GM12878 (cell line): ENCODE data around the gene PRKACG. TPM values are rescaled to one million over a fixed set of nuclear protein-coding genes. Genes with fewer than 3 reads are reported as not detected.
A peak's percentile ranks its signal among the peaks of the same experiment; 100 is the strongest.

ENCODE experiments used
- ATAC-seq: fragments of 200-7000 bp; cut with Tn5 transposase; 3 replicates; pipeline ENCODE4 v1.9.1; 2020; ENCODE audit warnings: mild to moderate bottlenecking, moderate library complexity
- BruUV-seq: library from RNA; stranded (reverse); fragments of 400-500 nt; replicated peaks from 2 replicates; lab custom pipeline; 2021; lab: Mats Ljungman, UMichigan
- CTCF ChIA-PET: fragments of 300-600 bp; sonication (Branson Sonifier 250); formaldehyde crosslinking; extraction: SDS; loops from one replicate; lab custom pipeline; 2021; ENCODE audit warnings: inconsistent platforms; lab: Yijun Ruan, JAX
- POLR2A ChIA-PET: fragments of 350-600 bp; formaldehyde crosslinking; extraction: SDS; loops from one replicate; lab custom pipeline; 2021; ENCODE audit warnings: inconsistent platforms; lab: Charles Lee
- RAD21 ChIA-PET: fragments of 300-600 bp; sonication (Branson Sonifier 250); formaldehyde crosslinking; loops from one replicate; lab custom pipeline; 2023; ENCODE audit warnings: antibody characterized with exemption; ENCODE audit not compliant: unreplicated experiment; lab: Charles Lee
- SMC1A ChIA-PET: fragments of 300-600 bp; sonication (Branson Sonifier 250); formaldehyde crosslinking; loops from one replicate; lab custom pipeline; 2023; ENCODE audit not compliant: unreplicated experiment, uncharacterized antibody; lab: Charles Lee
- DNase-seq: peaks from one replicate; pipeline ENCODE4 v3.0.0-alpha.2; 2011; ENCODE audit warnings: low read depth, low spot score
- FAIRE-seq: peaks from 3 replicates; lab custom pipeline; 2011; peaks lifted over from hg19 to GRCh38; lab: Jason Lieb, UNC
- H2AFZ ChIP-seq: 2 replicates; pipeline ENCODE4 v1.6.0; 2011; ENCODE audit warnings: low read depth, low read length, control low read depth; ENCODE audit not compliant: control insufficient read depth
- H3K27ac ChIP-seq: 2 replicates; pipeline ENCODE4 v1.5.1; 2011; ENCODE audit warnings: control low read depth; ENCODE audit not compliant: control insufficient read depth, insufficient read depth
- H3K27me3 ChIP-seq, 2 experiments: replicated peaks in 1 of 2; 2 replicates each; pipeline versions ENCODE4 v1.6.0 to v1.6.1; 2011; ENCODE audit warnings: low read length in 1 of 2; ENCODE audit not compliant: control insufficient read depth in 2 of 2, insufficient read depth in 2 of 2
- H3K36me3 ChIP-seq, 2 experiments: 2 replicates each; pipeline ENCODE4 v1.5.1; 2011; ENCODE audit warnings: low read length in 1 of 2; ENCODE audit not compliant: control insufficient read depth in 2 of 2, insufficient read depth in 2 of 2
- H3K4me1 ChIP-seq: 2 replicates; pipeline ENCODE4 v1.6.1; 2011; ENCODE audit warnings: mild to moderate bottlenecking, low read length, moderate library complexity, mixed read lengths; ENCODE audit not compliant: control insufficient read depth, insufficient read depth
- H3K4me2 ChIP-seq: 2 replicates; pipeline ENCODE4 v1.6.0; 2011; ENCODE audit warnings: control low read depth; ENCODE audit not compliant: control insufficient read depth, insufficient read depth
- H3K4me3 ChIP-seq: fragments of 200-600 bp; sonication (generic); 2 replicates; pipeline ENCODE4 v1.5.1; 2016
- H3K79me2 ChIP-seq: 2 replicates; pipeline ENCODE4 v1.6.0; 2011; ENCODE audit warnings: low read length; ENCODE audit not compliant: control insufficient read depth, insufficient read depth
- H3K9ac ChIP-seq: 2 replicates; pipeline ENCODE4 v1.8.0; 2011; ENCODE audit warnings: low read length, control low read depth, mixed read lengths; ENCODE audit not compliant: control insufficient read depth, insufficient read depth
- H3K9me3 ChIP-seq: replicated peaks from 3 replicates; pipeline ENCODE4 v1.5.1; 2011; ENCODE audit warnings: mild to moderate bottlenecking, low read length; ENCODE audit not compliant: control insufficient read depth, insufficient read depth
- H4K20me1 ChIP-seq: 2 replicates; pipeline ENCODE4 v1.6.0; 2011; ENCODE audit not compliant: control insufficient read depth, insufficient read depth
- CHD4 ChIP-seq: fragments of 200-600 bp; sonication (generic); IDR thresholded peaks from 2 replicates; pipeline ENCODE4 v1.6.1; 2016; ENCODE audit warnings: mild to moderate bottlenecking
- EED ChIP-seq: sonication (generic); IDR thresholded peaks from 2 replicates; pipeline ENCODE4 v1.6.1; 2016; ENCODE audit warnings: antibody characterized with exemption, low read depth
- NFYA ChIP-seq: IDR thresholded peaks from 2 replicates; pipeline ENCODE4 v1.6.1; 2011; ENCODE audit warnings: low read depth, mild to moderate bottlenecking, low read length, improper control_type of control experiment, borderline replicate concordance
- POLR2AphosphoS5 ChIP-seq: IDR thresholded peaks from 2 replicates; pipeline ENCODE4 v1.6.1; 2011; ENCODE audit warnings: mild to moderate bottlenecking, low read length, inconsistent platforms
- POU2F2 ChIP-seq: IDR thresholded peaks from 3 replicates; pipeline ENCODE4 v1.6.1; 2011; ENCODE audit warnings: low read depth, mild to moderate bottlenecking, low read length, borderline replicate concordance
- RUNX3 ChIP-seq: IDR thresholded peaks from 2 replicates; pipeline ENCODE4 v1.6.1; 2012; ENCODE audit warnings: low read length, inconsistent platforms
- TCF12 ChIP-seq: IDR thresholded peaks from 2 replicates; pipeline ENCODE4 v1.6.1; 2011; ENCODE audit warnings: low read depth, mild to moderate bottlenecking, low read length
- WGBS: methylation state at CpG from one replicate; pipeline ENCODE4 v1.1.6; 2016; ENCODE audit warnings: low lambda C conversion rate; ENCODE audit not compliant: insufficient replicate concordance, insufficient coverage; ENCODE audit errors: missing lambda C conversion rate; 5-methylcytosine and 5-hydroxymethylcytosine counted together
- in situ Hi-C: fragments of 300-500 bp; cut with MboI; formaldehyde crosslinking; loops from 9 replicates; pipeline ENCODE4 v1.14.3; 2018; ENCODE audit warnings: mixed read lengths
- intact Hi-C: fragments of 100-400 bp; cut with micrococcal nuclease; formaldehyde crosslinking; loops from one replicate; pipeline ENCODE4 v1.14.2; 2022; ENCODE audit not compliant: unreplicated experiment
- polyA plus RNA-seq, 11 experiments: library from polyadenylated mRNA; depleted of rRNA in 4 of 11; unstranded in 6 of 11; stranded (reverse) in 5 of 11; fragments of >200 nt; fragmentation: Nextera tagmentation in 4 of 11; fragmentation: Illumina TruSeq in 1 of 11; extraction: Ambion mirVana in 4 of 11; extraction: Trizol in 1 of 11; gene quantifications; 1 replicate in 1 of 11; 2 replicates in 10 of 11; pipeline versions ENCODE4 v1.2.1 to v1.2.3, GENCODE V29; 2011 to 2016; ENCODE audit warnings: inconsistent platforms in 2 of 11, missing spikeins in 2 of 11, low read depth in 1 of 11
- total RNA-seq, 4 experiments: library from RNA; depleted of rRNA in 3 of 4; stranded (reverse); fragments of >200 nt in 3 of 4; fragmentation: Illumina TruSeq in 1 of 4; extraction: Trizol in 1 of 4; gene quantifications; 2 replicates each; pipeline versions ENCODE4 v1.2.1 to v1.2.3, GENCODE V29; 2013 to 2021
- TF ChIP-seq, protein P1 (sequence below): fragments of 450-650 bp; IDR thresholded peaks from 2 replicates; pipeline ENCODE4 v1.6.1; 2017; ENCODE audit warnings: antibody characterized with exemption, mild to moderate bottlenecking, moderate library complexity
- TF ChIP-seq, protein P2 (sequence below): fragments of 150-350 bp; IDR thresholded peaks from 2 replicates; pipeline ENCODE4 v1.6.1; 2014; ENCODE audit warnings: mild to moderate bottlenecking, low read depth, low read length

PRKACG gene
- total and polyA plus RNA-seq, 10 of the 15 experiments (the other 5 are each of a cell fraction or from before 2014, with no cell fraction given): not detected

DNA sequence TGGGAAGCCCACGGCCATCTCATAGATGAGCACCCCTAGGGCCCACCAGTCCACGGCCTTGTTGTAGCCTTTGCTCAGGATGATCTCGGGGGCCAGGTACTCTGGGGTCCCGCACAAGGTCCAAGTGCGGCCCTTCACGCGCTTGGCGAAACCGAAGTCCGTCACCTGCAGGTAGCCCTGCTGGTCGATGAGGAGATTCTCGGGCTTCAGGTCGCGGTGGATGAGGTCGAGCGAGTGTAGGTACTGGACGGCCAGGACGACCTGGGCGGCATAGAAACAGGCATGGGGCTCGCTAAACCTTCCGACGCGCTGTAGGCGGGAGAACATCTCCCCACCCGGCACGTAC is 558 bp downstream of the PRKACG start (continued):
- no peak for TF ChIP-seq NFYA
- TF ChIP-seq, all 136 proteins: peak for 0

DNA sequence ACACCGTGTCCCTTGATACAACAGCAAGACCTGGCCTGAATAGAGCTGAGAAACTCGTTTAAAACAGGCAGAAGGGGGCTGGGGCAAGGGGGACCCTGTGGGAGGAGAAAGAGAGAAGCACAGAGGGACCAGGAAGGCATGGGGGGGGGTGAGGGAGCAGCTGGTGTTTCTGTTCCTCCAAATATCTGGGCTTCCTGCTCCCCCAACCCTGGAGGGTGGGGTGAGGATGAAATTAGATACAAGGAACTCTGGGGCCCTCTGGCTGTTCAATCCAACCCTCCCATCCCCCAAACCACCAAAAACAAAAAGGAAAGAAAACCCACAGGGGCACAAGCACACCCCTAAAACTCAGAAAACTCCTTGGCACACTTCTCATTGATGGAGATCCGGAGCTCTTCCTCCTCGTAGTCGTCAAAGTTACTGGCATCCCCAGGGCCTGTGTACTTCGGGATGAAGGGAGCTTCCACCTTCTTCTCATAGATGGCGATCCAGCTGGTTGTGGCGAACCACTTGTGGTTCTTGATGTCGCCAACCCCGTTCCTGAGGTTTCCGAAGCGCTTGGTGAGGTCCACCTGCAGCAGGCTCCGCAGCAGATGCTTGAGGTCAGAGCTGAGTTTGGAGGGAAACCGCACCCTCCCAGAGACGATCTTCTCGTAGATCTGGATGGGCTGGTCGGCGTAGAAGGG is 1.1 kb downstream of the PRKACG start:
- no TSS peak for BruUV-seq
- RAD21 ChIA-PET: no interaction called here
- Histone ChIP-seq H3K79me2 (no peaks in the 10 kb centered on the region), H3K4me2 (peak overlapping the region; percentile 55), H3K27ac (no peak overlapping the region), H3K4me1 (peaks cover 10% of the 10 kb centered on the region; the same call in 1 of the 2 replicates), H3K9ac (no peak overlapping the region), H3K9me3 (no peaks in the 10 kb centered on the region), H3K4me3 (no peak overlapping the region), H2AFZ (peak overlapping the region; percentile 51; the same call in 1 of the 2 replicates), H4K20me1 (no peaks in the 10 kb centered on the region), H3K36me3 (peaks cover 0 to 4% of the 10 kb centered on the region in 2 experiments; a peak in 3 of 4 replicates), H3K27me3 (no peaks in the 10 kb centered on the region)
- FAIRE-seq: no peak
- in situ Hi-C loops (no loop called here), intact Hi-C loops (no loop called here)
- POLR2A ChIA-PET: no interaction called here
- CTCF ChIA-PET: interaction anchor here (1.0 to 1.2 kb wide), 2 partner anchors 9 to 13 kb away, joined by 4 read pairs; no protein-coding TSS in a partner anchor
- TF ChIP-seq POU2F2 (no peak), RUNX3 (peak; percentile 59), TCF12 (0 out of 2 replicates have a peak, but pooled peaks have one; percentile 29)
- WGBS: 45% methylated on average over 18 of the region's 18 CpGs
- no peak for ATAC-seq
- SMC1A ChIA-PET: interaction anchor here (1.3 kb wide), 1 partner anchor 13 kb away, joined by 4 read pairs; no protein-coding TSS in a partner anchor
- DNase-seq: no peak

DNA sequence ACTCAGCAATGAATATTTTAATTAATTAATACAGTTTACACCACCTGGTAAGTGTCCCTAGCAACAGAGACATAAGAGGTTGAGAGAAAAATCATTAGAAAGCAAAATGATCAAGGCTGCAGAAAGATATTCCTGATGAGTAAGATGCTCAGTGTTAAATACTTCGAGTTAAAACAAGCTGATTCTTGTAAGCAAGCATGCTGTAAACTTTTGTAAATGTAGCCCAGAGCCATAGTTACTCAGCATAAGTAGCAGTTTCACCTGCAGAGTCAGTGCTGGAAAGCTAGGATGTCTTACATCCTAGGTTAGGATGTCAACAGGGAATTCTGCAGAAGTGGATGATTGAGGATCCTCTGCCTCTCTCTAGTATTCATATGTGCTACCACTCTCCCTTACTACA is 4.2 kb downstream of the PRKACG start:
- 25% methylated on average over 1 of the region's 1 CpG for WGBS
- ATAC-seq (no peak), DNase-seq (no peak), FAIRE-seq (peak; percentile 52)
- POLR2A ChIA-PET: no interaction called here
- CTCF ChIA-PET: interaction anchor here (1.1 kb wide), 1 partner anchor 13 kb away, joined by 4 read pairs; no protein-coding TSS in a partner anchor
- H3K4me3 ChIP-seq: no peak overlapping the region
- in situ Hi-C loops (no loop called here), intact Hi-C loops (no loop called here)
- no peaks in the 10 kb centered on the region for H3K79me2 ChIP-seq
- no peak overlapping the region for H2AFZ ChIP-seq
- H3K27me3 ChIP-seq: no peaks in the 10 kb centered on the region
- H4K20me1 ChIP-seq: no peaks in the 10 kb centered on the region
- no peak overlapping the region for H3K9ac ChIP-seq
- no peak overlapping the region for H3K27ac ChIP-seq
- peaks cover 10% of the 10 kb centered on the region; the same call in 1 of the 2 replicates for H3K4me1 ChIP-seq
- no TSS peak for BruUV-seq
- no peaks in the 10 kb centered on the region for H3K9me3 ChIP-seq
- RAD21 ChIA-PET: no interaction called here
- no peak overlapping the region for H3K4me2 ChIP-seq
- SMC1A ChIA-PET: interaction anchor here (1.2 kb wide), 1 partner anchor 185 kb away, joined by 3 read pairs; no protein-coding TSS in a partner anchor
- H3K36me3 ChIP-seq: peaks cover 0 to 4% of the 10 kb centered on the region in 2 experiments; a peak in 3 of 4 replicates
- no peak for TF ChIP-seq CHD4
- TF ChIP-seq, protein P1, sequence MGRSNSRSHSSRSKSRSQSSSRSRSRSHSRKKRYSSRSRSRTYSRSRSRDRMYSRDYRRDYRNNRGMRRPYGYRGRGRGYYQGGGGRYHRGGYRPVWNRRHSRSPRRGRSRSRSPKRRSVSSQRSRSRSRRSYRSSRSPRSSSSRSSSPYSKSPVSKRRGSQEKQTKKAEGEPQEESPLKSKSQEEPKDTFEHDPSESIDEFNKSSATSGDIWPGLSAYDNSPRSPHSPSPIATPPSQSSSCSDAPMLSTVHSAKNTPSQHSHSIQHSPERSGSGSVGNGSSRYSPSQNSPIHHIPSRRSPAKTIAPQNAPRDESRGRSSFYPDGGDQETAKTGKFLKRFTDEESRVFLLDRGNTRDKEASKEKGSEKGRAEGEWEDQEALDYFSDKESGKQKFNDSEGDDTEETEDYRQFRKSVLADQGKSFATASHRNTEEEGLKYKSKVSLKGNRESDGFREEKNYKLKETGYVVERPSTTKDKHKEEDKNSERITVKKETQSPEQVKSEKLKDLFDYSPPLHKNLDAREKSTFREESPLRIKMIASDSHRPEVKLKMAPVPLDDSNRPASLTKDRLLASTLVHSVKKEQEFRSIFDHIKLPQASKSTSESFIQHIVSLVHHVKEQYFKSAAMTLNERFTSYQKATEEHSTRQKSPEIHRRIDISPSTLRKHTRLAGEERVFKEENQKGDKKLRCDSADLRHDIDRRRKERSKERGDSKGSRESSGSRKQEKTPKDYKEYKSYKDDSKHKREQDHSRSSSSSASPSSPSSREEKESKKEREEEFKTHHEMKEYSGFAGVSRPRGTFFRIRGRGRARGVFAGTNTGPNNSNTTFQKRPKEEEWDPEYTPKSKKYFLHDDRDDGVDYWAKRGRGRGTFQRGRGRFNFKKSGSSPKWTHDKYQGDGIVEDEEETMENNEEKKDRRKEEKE: no peak
- TF ChIP-seq POLR2AphosphoS5: no peak
- TF ChIP-seq, protein P2, sequence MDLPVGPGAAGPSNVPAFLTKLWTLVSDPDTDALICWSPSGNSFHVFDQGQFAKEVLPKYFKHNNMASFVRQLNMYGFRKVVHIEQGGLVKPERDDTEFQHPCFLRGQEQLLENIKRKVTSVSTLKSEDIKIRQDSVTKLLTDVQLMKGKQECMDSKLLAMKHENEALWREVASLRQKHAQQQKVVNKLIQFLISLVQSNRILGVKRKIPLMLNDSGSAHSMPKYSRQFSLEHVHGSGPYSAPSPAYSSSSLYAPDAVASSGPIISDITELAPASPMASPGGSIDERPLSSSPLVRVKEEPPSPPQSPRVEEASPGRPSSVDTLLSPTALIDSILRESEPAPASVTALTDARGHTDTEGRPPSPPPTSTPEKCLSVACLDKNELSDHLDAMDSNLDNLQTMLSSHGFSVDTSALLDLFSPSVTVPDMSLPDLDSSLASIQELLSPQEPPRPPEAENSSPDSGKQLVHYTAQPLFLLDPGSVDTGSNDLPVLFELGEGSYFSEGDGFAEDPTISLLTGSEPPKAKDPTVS: no peak
- TF ChIP-seq EED: no peak
